Hematopoietic multipotent progenitor cell treated with erythropoietin and hydrocortisone succinate and interleukin-3 and kit ligand, for 17 days (in vitro differentiated cells): ENCODE results near the gene PRKD1.
"Not testable (repeated sequence)": the region's sequence is repeated elsewhere in the genome, so short reads cannot be mapped to it uniquely, and the experiment has no call there.

Experiments used
- DNase-seq: peaks from one replicate; pipeline ENCODE4 v3.0.0-alpha.2; 2015; ENCODE audit warnings: low spot score

The PRKD1 gene

DNA sequence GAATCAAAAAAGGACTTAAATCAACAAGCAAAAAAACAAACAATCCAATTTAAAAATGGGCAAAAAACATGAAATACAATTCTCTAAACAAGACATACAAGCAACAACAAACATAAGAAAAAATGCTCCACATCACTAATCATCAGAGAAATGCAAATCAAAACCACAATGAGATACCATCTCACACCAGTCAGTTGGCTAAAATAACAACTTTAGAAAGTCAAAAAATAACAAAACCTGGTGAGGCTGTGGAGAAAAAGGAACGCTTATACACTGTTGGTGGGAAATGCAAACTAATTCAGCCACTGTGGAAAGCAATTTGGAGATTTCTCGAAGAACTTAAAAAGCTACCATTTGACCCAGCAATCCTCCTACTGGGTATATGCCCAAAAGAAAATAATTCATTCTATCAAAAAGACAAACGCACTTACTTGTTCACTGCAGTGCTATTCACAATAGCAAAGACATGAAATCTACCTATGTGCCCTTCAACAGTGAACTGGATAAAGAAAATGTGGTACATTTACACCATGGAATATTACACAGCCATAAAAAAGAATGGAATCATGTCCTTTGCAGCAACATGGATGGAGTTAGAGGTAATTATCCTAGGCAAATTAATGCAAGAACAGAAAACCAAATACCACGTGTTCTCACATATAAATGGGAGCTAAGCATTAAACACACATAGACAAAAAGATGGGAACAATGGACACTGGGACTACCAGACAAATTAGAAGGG lies 26.9 kb downstream of the PRKD1 start:
- DNase-seq: no peak

DNA sequence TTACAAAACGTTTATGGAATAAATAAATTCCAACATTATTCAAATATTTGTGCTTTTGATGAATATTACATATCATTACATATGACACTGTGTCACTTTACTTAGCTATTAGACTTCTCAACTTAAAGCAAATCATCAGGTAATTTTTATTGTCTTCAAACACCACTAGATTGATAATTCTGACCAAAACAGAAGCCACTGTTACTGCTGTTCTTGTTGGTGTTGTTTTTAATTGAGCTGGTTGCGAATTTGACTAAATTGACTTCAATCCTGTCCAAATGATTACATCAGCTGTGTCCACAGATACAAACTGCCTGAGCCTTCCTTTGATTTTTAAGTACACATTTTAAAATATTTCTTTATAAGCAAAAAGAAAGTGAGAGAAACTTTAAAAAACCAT lies 29.2 kb downstream of the PRKD1 start:
- DNase-seq: no peak

DNA sequence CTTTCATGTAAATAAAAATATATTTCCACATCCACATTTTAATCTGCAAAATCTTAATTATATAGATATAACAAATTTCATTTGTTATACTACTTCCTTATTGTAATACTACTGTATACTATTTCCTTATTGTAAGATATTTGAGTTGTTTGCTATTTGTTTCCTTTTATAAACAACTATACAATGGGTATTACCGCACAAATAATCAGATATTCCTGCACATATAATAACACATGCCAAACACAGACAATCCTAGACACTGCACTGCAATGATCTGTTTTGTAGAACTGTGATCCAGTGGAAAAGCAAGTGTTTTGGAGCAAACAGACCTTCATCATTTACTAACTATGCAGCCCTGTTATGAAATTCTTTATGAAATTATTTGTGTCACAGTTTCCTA lies 30.5 kb downstream of the PRKD1 start:
- DNase-seq: no peak

DNA sequence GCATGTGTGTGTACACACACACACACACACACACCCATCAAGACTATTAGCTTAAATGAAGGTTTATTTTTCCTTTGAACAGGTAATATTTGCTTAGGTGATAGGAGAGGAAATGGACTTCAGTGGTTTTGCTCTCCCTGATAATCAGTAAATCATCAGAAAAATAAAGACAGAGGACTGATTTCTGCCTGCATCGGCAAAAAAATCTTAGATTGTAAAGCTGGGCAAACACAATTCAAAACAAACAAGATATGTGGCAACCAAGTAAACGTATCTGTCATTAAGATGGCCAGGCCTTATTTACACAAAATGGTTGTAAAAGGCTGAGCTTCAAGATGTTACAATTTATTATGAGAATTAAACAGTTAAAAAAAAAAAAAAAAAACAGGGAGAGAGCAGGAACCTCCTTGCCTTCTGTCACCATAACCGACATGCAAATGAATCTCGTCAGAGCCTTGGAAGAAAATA lies 31.3 kb downstream of the PRKD1 start:
- no peak for DNase-seq

DNA sequence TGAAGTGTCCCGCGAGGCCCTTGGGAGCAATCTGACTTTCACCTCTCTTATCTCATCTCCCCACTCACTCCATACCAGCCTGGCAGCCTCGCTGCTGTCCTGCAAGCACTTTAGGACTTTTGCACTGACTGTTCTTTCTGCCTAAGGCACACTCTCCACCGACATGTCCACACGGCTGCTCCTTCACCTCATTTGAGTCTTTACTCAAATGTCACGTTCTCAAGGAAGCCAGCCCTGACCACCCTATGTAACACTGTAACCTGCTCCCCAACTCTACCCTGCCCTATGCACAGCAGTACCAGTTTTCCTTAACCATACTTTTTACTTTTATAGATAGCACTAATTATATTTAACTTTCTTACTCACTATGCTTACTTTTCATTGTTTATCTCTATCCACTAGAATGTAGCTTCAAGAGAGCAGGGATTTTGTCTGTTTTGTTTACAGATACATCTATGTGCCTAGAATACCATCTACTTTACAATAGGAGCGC lies 32.0 kb downstream of the PRKD1 start:
- DNase-seq: no peak

DNA sequence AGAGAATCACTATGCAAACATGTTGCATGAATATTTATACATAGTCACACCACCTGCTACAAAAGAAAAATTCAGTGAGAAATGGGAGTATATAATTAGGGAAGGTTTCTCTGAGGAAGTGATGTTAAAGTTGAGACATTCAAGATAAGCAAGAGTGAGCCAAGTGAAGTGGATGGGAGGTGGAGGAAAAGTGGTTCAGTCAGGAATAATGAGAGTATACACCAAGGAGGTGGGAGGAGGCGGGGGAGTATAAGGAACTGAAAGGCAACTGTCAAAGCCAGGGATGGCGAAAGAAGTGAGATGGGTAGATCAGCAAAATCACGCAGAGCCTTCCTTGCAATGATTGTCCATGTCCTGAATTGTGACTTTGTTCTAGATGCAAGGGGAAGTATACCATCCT lies 33.7 kb downstream of the PRKD1 start:
- DNase-seq: no peak

DNA sequence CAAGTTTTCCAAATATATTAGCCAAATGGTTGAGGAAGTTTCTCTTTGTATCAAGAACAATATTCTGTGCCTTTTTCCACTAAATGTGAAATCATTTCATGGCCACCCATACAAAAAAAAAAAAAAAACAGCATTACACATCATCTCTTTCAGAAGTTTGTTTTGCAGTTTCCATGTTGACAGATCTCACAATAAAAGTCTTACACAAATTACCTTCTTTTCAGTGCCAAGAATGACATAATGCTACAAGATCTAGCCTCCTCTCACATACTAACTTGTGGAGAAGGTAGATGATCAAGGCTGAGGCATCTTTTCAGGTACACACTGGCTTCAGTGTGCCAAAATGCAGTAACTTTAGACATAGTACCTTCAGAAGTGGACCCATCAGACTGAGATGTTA lies 35.3 kb downstream of the PRKD1 start:
- no peak for DNase-seq

DNA sequence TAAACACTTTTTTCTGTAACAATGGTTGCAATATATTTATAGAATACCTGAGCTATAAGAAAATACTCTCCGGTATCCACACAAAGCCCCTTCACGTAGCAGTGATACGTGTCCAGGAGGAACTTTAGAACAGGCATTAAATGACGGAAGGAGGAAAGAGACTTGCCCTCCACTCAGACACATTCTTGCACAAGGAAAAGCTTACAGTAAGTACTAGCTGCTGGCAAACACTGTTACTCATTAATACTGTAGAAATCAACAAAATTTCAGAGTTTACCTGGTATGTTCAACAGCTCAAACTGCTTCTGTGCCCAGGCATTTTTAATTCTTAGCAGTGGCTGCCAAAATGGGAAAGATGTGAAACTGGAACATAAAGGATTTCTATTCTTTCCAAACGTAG lies 41.7 kb downstream of the PRKD1 start:
- DNase-seq: no peak

DNA sequence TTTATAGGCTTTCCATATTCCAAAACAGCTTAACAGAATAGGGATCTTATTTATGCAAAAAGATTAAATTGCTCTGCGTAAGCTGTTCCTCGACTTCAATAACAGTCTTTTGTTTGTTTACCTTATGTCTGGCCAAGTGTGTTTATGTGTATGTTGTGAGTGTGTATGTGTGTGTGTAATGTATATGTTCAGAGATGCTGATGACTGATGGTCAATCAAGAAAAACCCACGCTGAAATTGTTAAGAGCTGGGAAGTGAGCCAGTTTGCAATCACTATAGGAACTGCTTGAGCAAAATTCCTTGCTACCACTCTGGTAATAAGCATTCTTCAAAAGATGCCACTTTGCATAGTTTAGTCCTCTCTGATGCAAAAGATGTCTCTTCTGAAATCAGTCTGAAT lies 59.6 kb downstream of the PRKD1 start:
- DNase-seq: no peak

DNA sequence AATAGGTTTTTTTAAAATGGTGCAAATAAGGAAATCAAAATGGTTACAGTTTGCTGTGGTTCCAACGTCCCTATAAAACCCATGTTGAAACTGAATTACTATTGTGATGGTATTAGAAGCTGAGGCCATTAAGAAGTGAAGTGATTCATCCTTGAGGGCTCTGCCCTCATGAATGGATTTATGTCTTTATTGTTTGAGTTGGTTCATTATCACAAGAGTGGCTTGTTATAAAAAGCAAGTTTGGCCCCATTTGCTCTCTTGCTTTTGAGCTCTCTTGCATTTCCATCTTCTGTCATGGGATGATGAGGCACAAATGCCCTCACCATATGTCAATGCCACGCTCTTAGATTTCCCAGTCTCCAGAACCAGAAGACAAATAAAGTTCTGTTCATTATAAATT lies 62.3 kb downstream of the PRKD1 start:
- DNase-seq: no peak

DNA sequence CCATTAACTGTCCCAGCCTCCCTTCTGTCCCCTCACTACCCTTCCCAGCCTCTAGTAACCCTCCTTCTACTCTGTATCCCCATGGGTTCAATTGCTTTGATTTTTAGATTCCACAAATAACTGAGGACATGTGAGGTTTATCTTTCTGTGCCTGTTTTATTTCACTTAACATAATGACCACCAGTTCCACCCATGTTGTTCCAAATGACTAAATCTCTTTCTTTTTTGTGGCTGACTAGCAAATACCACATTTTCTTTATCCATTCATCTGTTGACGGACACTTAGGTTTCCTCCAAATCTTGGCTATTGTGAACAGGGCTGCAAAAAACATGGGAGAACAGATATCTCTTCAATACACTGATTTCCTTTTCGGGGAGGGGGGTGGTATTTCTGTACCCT lies 65.7 kb downstream of the PRKD1 start:
- DNase-seq: no peak

DNA sequence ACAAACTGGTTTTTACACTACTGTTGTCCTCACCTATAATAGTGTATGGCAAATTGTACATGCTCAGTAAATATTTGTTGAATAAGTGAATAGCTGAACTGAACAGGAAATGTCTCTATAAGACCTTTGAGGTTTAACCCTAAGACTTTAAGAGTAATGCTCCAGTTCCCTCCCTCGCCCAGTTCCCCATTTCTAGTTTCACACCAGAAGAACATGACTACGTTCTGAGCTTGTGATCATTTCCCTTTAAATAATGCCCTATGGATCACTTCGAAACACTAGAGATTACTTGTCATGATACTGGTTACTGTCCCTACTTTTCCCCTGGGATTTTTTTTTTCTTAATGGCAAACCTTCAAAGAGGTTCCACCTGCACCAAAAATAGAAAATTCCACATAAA lies 69.3 kb downstream of the PRKD1 start:
- DNase-seq: no peak

DNA sequence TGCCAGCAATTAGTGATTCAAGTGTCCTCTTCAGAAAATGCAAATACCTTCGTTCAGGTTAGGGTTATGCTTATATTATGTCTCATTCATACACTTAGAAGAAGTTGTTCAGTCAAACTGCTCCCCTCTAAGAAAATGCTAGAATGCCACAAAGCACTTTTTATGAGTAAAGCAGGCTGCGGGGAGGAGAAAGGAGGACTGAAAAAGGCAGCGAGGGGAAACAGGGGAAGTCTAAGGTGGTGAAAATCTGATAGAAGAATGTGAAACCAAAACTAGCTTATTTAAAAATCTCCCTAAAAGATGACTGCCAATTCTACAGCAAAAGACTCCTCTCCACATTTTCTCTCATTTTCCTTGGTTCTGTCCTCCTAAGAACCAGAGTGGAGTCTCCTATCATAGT lies 70.1 kb downstream of the PRKD1 start:
- DNase-seq: no peak

DNA sequence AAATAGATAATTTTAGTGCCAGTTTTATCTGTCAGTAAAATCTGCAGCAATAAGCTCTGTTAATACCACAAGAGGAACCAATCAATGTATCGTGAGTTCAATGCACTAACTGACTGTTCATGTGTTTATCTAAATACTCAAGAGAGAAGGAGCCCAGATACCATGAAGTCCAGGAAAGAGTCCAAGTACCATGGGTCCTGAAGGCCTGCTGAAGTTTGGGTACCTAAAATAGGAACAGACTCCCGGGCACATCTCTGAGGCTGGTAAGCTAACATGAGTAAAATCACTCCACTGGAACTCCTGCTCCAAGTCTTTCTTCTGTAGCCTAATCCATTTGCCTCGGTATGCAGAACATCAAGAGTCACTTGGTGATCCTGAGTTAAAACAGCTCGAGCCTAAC lies 71.1 kb downstream of the PRKD1 start:
- DNase-seq: no peak

DNA sequence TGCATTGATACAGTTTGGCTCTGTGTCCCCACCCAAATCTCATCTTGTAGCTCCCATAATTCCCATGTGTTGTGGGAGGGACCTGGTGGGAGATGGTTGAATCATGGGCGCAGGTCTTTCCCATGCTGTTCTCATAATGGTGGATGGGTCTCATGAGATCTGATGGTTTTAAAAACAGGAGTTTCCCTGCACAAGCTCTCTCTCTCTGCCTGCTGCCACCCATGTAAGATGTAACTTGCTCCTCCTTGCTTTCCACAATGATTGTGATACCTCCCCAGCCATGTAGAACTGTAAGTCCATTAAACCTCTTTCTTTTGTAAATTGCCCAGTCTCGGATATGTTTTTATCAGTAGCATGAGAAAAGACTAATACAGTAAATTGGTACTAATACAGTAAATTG lies 74.0 kb downstream of the PRKD1 start:
- DNase-seq: not testable (repeated sequence)

DNA sequence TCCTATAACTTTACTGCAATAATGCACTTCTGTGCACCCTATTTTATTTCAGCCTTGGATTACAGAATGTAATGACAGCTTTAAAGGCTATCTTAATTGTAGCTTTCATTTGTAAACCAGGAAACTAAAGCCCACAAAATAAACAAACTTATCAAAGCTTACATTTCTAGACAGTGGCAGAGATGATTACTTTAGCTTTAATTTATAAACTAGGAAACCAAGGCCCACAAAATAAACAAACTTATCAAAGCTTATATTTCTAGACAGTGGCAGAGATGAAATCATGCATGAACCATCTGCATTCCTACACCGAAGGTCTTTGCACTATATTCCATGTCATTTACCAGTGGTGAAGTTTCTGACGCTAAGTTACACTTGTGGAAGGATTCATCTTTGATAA lies 74.4 kb downstream of the PRKD1 start:
- DNase-seq: no peak

DNA sequence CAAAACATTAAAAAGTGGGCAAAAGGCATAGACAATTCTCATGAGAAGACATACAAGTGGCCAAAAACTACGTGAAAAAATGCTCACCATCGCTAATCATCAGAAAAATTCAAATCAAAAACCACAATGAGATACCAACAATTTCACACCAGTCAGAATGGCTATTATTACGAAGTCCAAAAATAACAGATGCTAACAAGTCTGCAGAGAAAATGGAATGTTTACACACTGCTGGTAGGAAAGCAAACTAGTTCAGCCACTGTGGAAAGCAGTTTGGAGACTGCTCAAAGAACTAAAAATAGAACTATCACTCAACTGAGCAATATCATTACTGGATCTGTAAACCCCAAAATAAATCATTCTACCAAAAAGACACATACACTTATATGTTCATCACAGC lies 76.2 kb downstream of the PRKD1 start:
- no peak for DNase-seq

DNA sequence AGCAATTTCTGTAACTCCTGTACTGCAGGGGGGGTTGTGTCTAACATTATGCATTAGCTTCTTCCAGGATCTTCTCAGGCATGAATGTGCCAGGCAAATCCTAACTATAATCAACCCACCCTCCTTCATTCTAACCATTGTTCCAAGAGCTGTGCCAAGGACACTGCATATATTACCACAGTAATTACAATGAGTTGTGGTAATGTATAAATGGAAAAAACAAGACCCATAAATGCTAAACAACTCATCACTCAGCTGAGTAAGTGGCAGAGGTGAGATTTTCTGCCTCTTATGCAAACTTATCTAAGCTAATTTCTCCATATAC lies 80.6 kb downstream of the PRKD1 start:
- DNase-seq: no peak

DNA sequence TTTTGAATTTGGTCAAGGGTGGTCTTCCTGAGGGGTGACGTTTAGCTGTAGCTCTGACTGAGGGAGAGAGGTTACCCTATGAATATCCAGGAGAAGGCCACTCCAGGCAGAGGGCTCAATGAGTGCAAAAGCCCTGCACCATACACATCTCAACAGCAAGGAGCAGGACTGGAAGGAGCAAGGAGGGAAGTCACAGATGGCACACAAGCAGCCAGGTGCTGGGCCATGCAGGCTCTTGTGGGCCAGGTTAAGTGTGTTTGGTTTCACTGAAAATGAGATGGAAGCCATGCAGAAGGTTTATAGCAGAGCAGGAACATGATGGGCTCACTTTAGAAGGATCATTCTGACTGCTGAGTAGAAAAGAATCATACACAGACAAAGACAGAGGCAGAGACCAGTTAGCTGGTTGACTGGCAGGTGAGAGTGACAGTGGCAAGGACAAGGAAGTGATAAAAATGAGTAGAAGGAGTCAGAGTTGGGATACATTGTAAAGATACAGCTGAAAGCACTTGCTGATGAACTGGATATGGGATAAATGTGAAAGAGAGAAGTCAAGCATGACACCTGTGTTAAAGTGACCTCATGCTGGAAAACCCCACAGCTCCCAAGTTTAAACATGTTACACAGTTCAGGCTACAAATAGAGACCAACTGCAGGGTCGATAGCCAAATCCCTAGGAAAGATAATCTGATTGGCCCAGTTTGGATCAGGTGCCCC lies 81.2 kb downstream of the PRKD1 start:
- no peak for DNase-seq

DNA sequence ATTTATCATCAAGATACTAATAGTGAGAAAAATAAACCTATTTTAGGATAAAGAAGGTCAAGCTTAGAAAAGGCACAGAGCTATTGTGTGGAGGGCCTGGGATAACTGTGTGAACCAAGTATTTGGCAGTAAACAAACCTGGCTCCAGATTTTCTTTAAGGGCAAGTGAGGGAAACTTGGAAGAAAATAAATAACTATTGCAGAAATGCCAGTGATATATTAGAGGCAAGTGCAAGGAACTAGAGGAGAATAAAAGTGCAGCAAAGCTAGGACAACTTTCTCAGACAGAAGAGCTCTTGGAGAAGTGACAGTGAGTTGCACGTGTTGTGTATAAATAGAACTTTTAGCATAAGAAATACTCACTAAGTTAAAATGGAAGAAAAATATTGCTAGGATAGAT lies 83.7 kb downstream of the PRKD1 start:
- DNase-seq: no peak

DNA sequence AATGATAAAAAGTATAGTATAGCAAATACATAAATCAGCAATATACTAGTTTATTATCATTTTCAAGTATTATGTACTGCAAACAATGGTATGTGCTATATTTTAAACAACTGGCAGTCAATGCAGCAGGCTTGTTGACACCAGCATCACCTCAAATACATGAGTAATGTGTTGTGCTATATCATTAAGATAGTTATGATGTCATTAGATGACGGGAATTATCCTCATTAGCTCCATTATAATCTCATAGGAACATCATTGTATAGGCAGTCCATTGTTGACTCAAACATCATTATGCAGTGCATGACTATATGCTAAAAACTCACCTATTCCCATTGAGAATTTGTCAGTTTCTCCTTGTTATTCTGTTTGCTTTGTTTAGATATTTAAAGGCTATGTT lies 85.4 kb downstream of the PRKD1 start:
- no peak for DNase-seq

DNA sequence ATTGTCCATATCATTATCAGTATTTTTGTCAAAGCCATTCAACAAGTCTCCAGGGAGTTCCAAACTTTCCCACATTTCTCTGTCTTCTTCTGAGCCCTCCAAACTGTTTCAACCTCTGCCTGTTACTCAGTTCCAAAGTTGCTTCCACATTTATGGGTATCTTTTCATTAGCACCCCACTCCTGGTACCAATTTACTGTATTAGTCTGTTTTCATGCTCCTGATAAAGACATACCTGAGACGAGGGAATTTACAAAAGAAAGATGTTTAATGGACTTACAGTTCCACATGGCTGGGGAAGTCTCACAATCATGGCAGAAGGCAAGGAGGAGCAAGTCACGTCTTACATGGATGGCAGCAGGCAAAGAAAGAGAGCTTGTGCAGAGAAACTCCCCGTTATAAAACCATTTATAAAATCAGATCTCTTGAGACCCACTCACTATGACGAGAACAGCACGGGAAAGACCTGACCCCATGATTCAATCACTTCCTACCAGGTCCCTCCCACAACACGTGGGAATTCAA lies 87.2 kb downstream of the PRKD1 start:
- DNase-seq: not testable (repeated sequence)

DNA sequence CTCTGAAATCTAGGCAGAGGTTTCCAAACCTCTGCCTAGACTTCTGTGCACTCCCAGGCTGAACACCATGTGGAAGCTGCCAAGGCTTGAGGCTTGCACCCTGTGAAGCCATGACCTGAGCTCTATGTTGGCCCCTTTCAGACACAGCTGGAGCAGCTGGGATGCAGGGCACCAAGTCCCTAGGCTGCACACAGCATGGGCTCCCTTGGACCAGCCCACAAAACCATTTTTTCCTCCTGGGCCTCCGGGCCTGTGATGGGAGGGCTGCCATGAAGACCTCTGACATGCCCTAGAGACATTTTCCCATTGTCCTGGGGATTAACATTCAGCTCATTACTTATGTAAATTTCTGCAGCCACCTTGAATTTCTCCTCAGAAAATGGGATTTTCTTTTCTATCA lies 88.0 kb downstream of the PRKD1 start:
- not testable (repeated sequence) for DNase-seq

DNA sequence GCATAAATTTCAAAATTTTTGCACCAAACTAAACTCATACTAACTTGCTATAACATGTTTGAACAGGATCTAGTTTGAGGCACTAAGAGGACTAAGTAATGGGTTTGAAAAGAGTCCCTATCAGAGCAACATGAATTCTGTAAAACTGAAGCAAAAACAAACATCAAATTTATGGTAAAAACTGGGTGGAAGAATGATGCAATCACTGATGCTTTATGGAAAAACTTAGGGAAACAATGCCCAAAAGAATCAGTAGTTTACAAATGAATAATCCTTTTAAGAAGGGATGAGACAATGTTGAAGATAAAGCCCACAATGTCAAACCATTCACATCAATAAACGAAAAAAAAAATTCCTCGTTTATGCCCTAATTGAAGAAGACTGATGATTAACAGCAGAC lies 88.9 kb downstream of the PRKD1 start:
- no peak for DNase-seq
